Right atrium auricular region (tissue), 2 donors: ENCODE measurements around the gene MOXD1. TPM values are rescaled to one million over a fixed set of nuclear protein-coding genes. Genes with fewer than 3 reads are reported as not detected.
A peak's percentile ranks its signal among the peaks of the same experiment; 100 is the strongest.

ENCODE experiments used
- DNase-seq: peaks from one replicate; pipeline ENCODE4 v3.0.0-alpha.2; 2019; ENCODE audit warnings: low spot score
- H3K27ac ChIP-seq, 2 donors: fragments of 200-600 bp; sonication (generic); 1 replicate in 1 of 2; 2 replicates in 1 of 2; pipeline ENCODE4 v1.5.1; 2016 to 2019
- H3K27me3 ChIP-seq, 2 donors: fragments of 200-600 bp; sonication (generic); one replicate each; pipeline versions ENCODE4 v1.5.1 to v1.6.0; 2017 to 2019
- H3K36me3 ChIP-seq: fragments of 200-600 bp; sonication (generic); one replicate; pipeline ENCODE4 v1.5.1; 2016
- H3K4me1 ChIP-seq, 2 donors: fragments of 200-600 bp; sonication (generic); one replicate each; pipeline versions ENCODE4 v1.5.1 to v1.6.0; 2017 to 2019
- H3K4me3 ChIP-seq, 2 donors: fragments of 200-600 bp; sonication (generic); 1 replicate in 1 of 2; 2 replicates in 1 of 2; pipeline ENCODE4 v1.5.1; 2017 to 2019; ENCODE audit warnings: mild to moderate bottlenecking in 1 of 2, moderate library complexity in 1 of 2
- H3K9me3 ChIP-seq, 2 donors: fragments of 200-600 bp; sonication (generic); one replicate each; pipeline ENCODE4 v1.5.1; 2019
- CTCF ChIP-seq, 2 donors: fragments of 200-600 bp; sonication (generic); IDR thresholded peaks; one replicate each; pipeline ENCODE4 v1.5.1; 2019; ENCODE audit warnings: antibody characterized with exemption in 2 of 2
- total RNA-seq, 2 donors: library from RNA; depleted of rRNA; stranded (reverse); fragments of >200 nt; gene quantifications; one replicate each; pipeline ENCODE4 v1.1.0, GENCODE V29; 2016

The MOXD1 gene
- total RNA-seq, result 1 to 10 TPM; 2.5 to 9.3 TPM

GRCh38 chr6:132400883-132401617, at the start of gene MOXD1:
MOXD1 (minus strand) TSS chr6:132401475; CDS start chr6:132401426, 49 bp downstream.
- DNase-seq, result no peak
- peaks cover 0 to 6% of the 10 kb centered on the region in 2 donors for H3K4me1 ChIP-seq
- H3K27me3 ChIP-seq, result no peaks in the 10 kb centered on the region
- peak within 1 kb of the TSS; percentile 62 to 77 for H3K27ac ChIP-seq
- H3K36me3 ChIP-seq, result no peaks in the 10 kb centered on the region
- no peaks in the 10 kb centered on the region for H3K9me3 ChIP-seq
- peak within 1 kb of the TSS; percentile 75 to 78 for H3K4me3 ChIP-seq
- no peak for TF ChIP-seq CTCF (IDR thresholded peaks at IDR 0.05)

DNA sequence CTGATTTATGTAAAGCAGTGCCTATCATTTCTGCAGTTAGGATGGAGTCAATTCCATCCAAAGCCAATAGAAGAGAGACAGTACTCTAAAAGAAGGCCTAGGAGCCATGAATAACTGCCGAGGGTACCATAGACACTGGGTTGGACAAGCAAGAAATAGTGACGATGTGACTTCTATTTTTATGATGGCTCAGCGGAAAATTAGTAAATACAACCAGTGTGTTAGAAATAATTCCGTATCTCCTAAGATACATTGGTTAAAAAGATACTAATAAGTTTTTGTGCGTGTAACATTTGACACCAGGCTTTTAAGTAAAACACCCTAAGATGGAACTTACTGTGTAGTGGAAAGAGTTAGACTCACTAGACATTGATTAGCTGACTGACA, 45.6 kb upstream of the MOXD1 start:
- no peak for DNase-seq
- no peak for TF ChIP-seq CTCF (IDR thresholded peaks at IDR 0.05)
- H3K27ac ChIP-seq, result no peak overlapping the region
- H3K27me3 ChIP-seq, result no peaks in the 10 kb centered on the region
- no peaks in the 10 kb centered on the region for H3K4me1 ChIP-seq
- no peaks in the 10 kb centered on the region for H3K36me3 ChIP-seq
- peaks cover 0 to 13% of the 10 kb centered on the region in 2 donors for H3K9me3 ChIP-seq
- H3K4me3 ChIP-seq, result no peak overlapping the region

- Histone ChIP-seq H3K27me3 (no peaks in the 10 kb centered on the region), H3K36me3 (no peaks in the 10 kb centered on the region), H3K4me3 (no peak overlapping the region), H3K4me1 (no peaks in the 10 kb centered on the region), H3K27ac (no peak overlapping the region), H3K9me3 (peaks cover 0 to 16% of the 10 kb centered on the region in 2 donors)
- DNase-seq, result no peak
- no peak for TF ChIP-seq CTCF (IDR thresholded peaks at IDR 0.05)
These were observed 45.0 kb upstream of the MOXD1 start for GRCh38 chr6:132446141-132446854.

GRCh38 chr6:132445201-132445951, 44.1 kb upstream of the MOXD1 start:
- no peak for DNase-seq
- no peak for TF ChIP-seq CTCF (IDR thresholded peaks at IDR 0.05)
- Histone ChIP-seq H3K27ac (no peak overlapping the region), H3K4me1 (no peaks in the 10 kb centered on the region), H3K9me3 (peaks cover 0 to 16% of the 10 kb centered on the region in 2 donors), H3K4me3 (no peak overlapping the region), H3K36me3 (no peaks in the 10 kb centered on the region), H3K27me3 (no peaks in the 10 kb centered on the region)

DNA sequence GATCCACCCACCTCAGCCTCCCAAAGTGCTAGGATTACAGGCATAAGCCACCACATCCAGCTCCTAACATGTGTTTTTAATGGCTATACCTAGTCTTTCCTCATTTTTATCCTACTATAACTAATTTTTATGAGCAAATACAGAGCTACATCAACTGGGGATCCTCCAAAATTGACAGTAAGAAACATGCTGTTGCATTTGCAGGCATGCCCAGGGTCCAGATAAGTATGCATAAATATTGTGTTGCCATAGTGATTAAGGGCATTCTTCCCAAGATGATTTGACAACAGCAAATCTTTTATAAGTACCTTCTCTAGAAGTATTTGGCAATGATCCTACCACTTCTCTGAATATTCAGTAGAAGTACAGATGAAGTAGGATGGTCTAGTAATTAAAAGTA, 41.9 kb upstream of the MOXD1 start:
- TF ChIP-seq CTCF (IDR thresholded peaks at IDR 0.05), result no peak
- Histone ChIP-seq H3K27ac (no peak overlapping the region), H3K4me3 (no peak overlapping the region), H3K4me1 (no peaks in the 10 kb centered on the region), H3K36me3 (no peaks in the 10 kb centered on the region), H3K27me3 (no peaks in the 10 kb centered on the region), H3K9me3 (peaks cover 0 to 16% of the 10 kb centered on the region in 2 donors)
- DNase-seq, result no peak
